Measurements from ENCODE around the gene MS4A10. TPM values are rescaled to one million over a fixed set of nuclear protein-coding genes. Genes with fewer than 3 reads are reported as not detected.

MS4A10 gene
- total and polyA plus RNA-seq, 9 donors = 0.36 TPM; not detected in 8

DNA sequence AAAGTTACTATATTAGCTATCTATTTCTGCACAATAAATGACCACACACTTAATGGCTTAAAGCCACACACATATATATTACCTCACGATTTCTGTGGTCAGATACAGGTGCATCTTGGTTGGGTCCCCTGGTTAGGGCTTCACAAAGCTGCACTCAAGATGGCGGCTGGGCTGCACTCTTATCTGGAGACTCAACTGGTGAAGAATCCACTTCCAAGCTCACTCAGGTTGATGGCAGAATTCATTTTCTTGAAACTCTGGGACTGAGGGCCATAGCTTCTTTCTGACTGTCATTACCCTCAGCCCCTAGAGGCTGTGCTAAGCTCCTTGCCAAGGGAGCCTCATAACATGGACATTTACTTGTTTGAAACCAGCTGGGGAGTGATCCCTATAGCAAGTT, 5.1 kb upstream of the MS4A10 start:
- Histone ChIP-seq H3K36me3 (no peaks in the 10 kb centered on the region), H3K27me3 (no peaks in the 10 kb centered on the region), H3K27ac (no peak overlapping the region), H3K4me1 (ENCODE audit: insufficient read depth) (no peaks in the 10 kb centered on the region), H3K4me3 (no peak overlapping the region), H3K9me3 (no peaks in the 10 kb centered on the region)
- 81 to 84% (median 82%) methylated on average over 2 of the region's 2 CpGs for WGBS, 3 donors
- DNase-seq = no peak
- intact Hi-C loops (cut with DNase I) = loop anchor here in 1 of 4 donors (10.0 kb wide), 1 partner anchor 115 kb away; no protein-coding TSS in a partner anchor
- TF ChIP-seq, protein P1, sequence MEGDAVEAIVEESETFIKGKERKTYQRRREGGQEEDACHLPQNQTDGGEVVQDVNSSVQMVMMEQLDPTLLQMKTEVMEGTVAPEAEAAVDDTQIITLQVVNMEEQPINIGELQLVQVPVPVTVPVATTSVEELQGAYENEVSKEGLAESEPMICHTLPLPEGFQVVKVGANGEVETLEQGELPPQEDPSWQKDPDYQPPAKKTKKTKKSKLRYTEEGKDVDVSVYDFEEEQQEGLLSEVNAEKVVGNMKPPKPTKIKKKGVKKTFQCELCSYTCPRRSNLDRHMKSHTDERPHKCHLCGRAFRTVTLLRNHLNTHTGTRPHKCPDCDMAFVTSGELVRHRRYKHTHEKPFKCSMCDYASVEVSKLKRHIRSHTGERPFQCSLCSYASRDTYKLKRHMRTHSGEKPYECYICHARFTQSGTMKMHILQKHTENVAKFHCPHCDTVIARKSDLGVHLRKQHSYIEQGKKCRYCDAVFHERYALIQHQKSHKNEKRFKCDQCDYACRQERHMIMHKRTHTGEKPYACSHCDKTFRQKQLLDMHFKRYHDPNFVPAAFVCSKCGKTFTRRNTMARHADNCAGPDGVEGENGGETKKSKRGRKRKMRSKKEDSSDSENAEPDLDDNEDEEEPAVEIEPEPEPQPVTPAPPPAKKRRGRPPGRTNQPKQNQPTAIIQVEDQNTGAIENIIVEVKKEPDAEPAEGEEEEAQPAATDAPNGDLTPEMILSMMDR (IDR thresholded peaks at IDR 0.05) = no peak
- no peak for TF ChIP-seq POLR2A (IDR thresholded peaks at IDR 0.05)
- TF ChIP-seq EP300 (IDR thresholded peaks at IDR 0.05) = no peak

GRCh38 chr11:60780774-60781173, 4.4 kb upstream of the MS4A10 start:
- intact Hi-C loops (cut with DNase I) = loop anchor here in 1 of 4 donors (10.0 kb wide), 1 partner anchor 114 kb away; no protein-coding TSS in a partner anchor
- TF ChIP-seq EP300 (IDR thresholded peaks at IDR 0.05) (no peak), POLR2A (IDR thresholded peaks at IDR 0.05) (no peak)
- TF ChIP-seq, protein P1 (IDR thresholded peaks at IDR 0.05) = no peak
- Histone ChIP-seq H3K27me3 (no peaks in the 10 kb centered on the region), H3K9me3 (no peaks in the 10 kb centered on the region), H3K4me1 (ENCODE audit: insufficient read depth) (no peaks in the 10 kb centered on the region), H3K27ac (no peak overlapping the region), H3K4me3 (no peak overlapping the region), H3K36me3 (no peaks in the 10 kb centered on the region)
- DNase-seq = no peak

- 78 to 86% (median 79%) methylated on average over 7 of the region's 7 CpGs for WGBS, 3 donors
- no peak overlapping the region for H3K27ac ChIP-seq
- H3K4me3 ChIP-seq = no peak overlapping the region
- H3K9me3 ChIP-seq = no peaks in the 10 kb centered on the region
- no peaks in the 10 kb centered on the region for H3K27me3 ChIP-seq
- DNase-seq = no peak
- TF ChIP-seq POLR2A (IDR thresholded peaks at IDR 0.05) = no peak
- no peak for TF ChIP-seq EP300 (IDR thresholded peaks at IDR 0.05)
- TF ChIP-seq, protein P1 (IDR thresholded peaks at IDR 0.05) = no peak
- intact Hi-C loops (cut with DNase I) = loop anchor here in 1 of 4 donors (10.0 kb wide), 1 partner anchor 113 kb away; no protein-coding TSS in a partner anchor
- no peaks in the 10 kb centered on the region for H3K36me3 ChIP-seq
- peaks cover under 1% of the 10 kb centered on the region for H3K4me1 ChIP-seq (ENCODE audit: insufficient read depth)
Measured at GRCh38 chr11:60781286-60781980, 3.7 kb upstream of the MS4A10 start.

- Histone ChIP-seq H3K4me1 (ENCODE audit: insufficient read depth) (peaks cover 4% of the 10 kb centered on the region), H3K36me3 (no peaks in the 10 kb centered on the region), H3K4me3 (no peak overlapping the region), H3K9me3 (no peaks in the 10 kb centered on the region), H3K27ac (no peak overlapping the region), H3K27me3 (no peaks in the 10 kb centered on the region)
- intact Hi-C loops (cut with DNase I) = loop anchor here in 1 of 4 donors (10.0 kb wide), 1 partner anchor 113 kb away; no protein-coding TSS in a partner anchor
- no peak for TF ChIP-seq POLR2A (IDR thresholded peaks at IDR 0.05)
- TF ChIP-seq EP300 (IDR thresholded peaks at IDR 0.05) = no peak
- TF ChIP-seq, protein P1 (IDR thresholded peaks at IDR 0.05) = no peak
- DNase-seq = no peak
- 92 to 98% (median 93%) methylated on average over 4 of the region's 4 CpGs for WGBS, 3 donors
Measured at GRCh38 chr11:60781981-60782316, 3.2 kb upstream of the MS4A10 start.
